ENCODE results near the gene RYK. TPM values are rescaled to one million over a fixed set of nuclear protein-coding genes. Genes with fewer than 3 reads are reported as not detected.

RYK gene
- total and polyA plus RNA-seq, 2 donors (not counting 3 experiments of a cell fraction or from before 2014, with no cell fraction given) = 23.8 to 48.3 TPM

DNA sequence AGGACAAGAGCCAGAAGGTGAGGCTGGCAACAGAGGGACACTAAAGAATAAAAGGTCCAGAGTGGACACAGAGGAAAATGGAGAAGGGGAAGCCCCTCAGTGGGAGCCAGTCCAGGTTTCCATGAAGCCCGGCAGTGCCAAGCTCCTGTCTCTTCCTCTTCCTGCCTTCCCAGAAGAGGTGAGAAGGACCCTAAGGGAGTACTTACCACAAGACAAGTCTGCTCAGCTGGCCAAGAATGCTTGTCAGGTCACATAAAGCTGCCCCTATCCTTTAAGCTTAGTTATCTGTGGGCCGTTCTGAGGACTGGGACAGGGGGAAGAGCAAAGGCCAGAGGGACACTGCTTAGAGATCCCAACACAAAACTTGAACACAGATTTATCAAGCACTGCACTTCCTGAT is 100.2 kb downstream of the RYK start:
- H3K27me3 ChIP-seq (ENCODE audit: control insufficient read depth in 2 of 2, insufficient read depth in 2 of 2, low read length in 2 of 2) = no peaks in the 10 kb centered on the region
- no peak overlapping the region for H3K4me3 ChIP-seq (replicated peaks in 1 of 3; ENCODE audit: insufficient read depth in 1 of 3, low read depth in 1 of 3, low read length in 3 of 3)
- intact Hi-C loops (cut with micrococcal nuclease) (no loop called here), dilution Hi-C loops (cut with MboI; ENCODE audit: extremely low pct_ligation_motif_present, low sequenced_read_pairs) (no loop called here)
- H3K9ac ChIP-seq (replicated peaks; ENCODE audit: extremely low read depth, insufficient read depth, low read length) = no peak overlapping the region
- H4K20me1 ChIP-seq (replicated peaks; ENCODE audit: control insufficient read depth, extremely low read depth, insufficient read depth, low read length) = no peaks in the 10 kb centered on the region
- TF ChIP-seq POLR2A (IDR thresholded peaks at IDR 0.05; ENCODE audit: low read depth, low read length) = no peak
- no peak for TF ChIP-seq FOS (IDR thresholded peaks at IDR 0.05; ENCODE audit: borderline replicate concordance, insufficient read depth, low read length)
- TF ChIP-seq POLR2AphosphoS5 (IDR thresholded peaks at IDR 0.05; ENCODE audit: insufficient read depth, low read depth, low read length) = no peak
- TF ChIP-seq GATA2 (IDR thresholded peaks at IDR 0.05; ENCODE audit: insufficient read depth, insufficient read length, low read depth, low read length) = no peak
- TF ChIP-seq MAX (IDR thresholded peaks at IDR 0.05; ENCODE audit: insufficient read depth, insufficient read length) = no peak
- no peaks in the 10 kb centered on the region for H3K79me2 ChIP-seq (ENCODE audit: control insufficient read depth, insufficient read depth, low read length)
- no TSS peak for BruUV-seq (replicated peaks)
- no peak overlapping the region for H2AFZ ChIP-seq (ENCODE audit: low read depth, low read length)
- no peak overlapping the region for H3K4me2 ChIP-seq (ENCODE audit: insufficient read depth, low read length)
- ChIA-PET POLR2A (no interaction called here), CTCF (interaction anchor here (1.1 kb wide), 1 partner anchor 63 kb away, joined by 3 read pairs; no protein-coding TSS in a partner anchor)
- no peaks in the 10 kb centered on the region for H3K9me3 ChIP-seq (replicated peaks; ENCODE audit: control insufficient read depth, insufficient read depth, low read length)
- H3K4me1 ChIP-seq (ENCODE audit: control insufficient read depth, extremely low read depth, insufficient read depth, low read length) = no peaks in the 10 kb centered on the region
- H3K36me3 ChIP-seq (ENCODE audit: control insufficient read depth in 2 of 2, extremely low read depth in 1 of 2, insufficient read depth in 2 of 2, low read length in 2 of 2) = no peaks in the 10 kb centered on the region
- FAIRE-seq (no peak), DNase-seq (ENCODE audit: low read depth, low spot score) (no peak)
- H3K27ac ChIP-seq (ENCODE audit: insufficient read depth, low read depth, low read length) = no peak overlapping the region
- no peaks in the 10 kb centered on the region for H3K9me1 ChIP-seq (replicated peaks; ENCODE audit: control insufficient read depth, extremely low read depth, insufficient read depth, low read length)

DNA sequence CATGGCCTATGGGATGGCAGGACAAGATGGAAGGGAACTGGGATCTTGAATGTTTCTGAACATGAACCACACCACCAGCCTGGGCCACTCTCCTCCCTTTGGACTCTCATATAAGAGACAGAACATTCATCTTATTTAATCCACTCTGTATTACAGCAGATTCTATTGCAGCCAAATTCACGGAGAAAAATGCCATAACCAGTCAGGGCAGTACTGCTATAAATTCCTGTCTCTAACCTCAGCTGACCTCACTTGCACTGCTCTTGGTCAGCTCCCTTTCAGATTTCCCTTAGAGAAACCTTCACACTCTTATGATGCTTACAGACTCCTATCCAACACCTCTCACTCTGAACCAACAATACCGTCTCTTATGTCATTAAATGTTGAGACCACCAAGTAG is 101.4 kb downstream of the RYK start:
- no peak for DNase-seq (ENCODE audit: low read depth, low spot score)
- Histone ChIP-seq H2AFZ (ENCODE audit: low read depth, low read length) (no peak overlapping the region), H3K36me3 (ENCODE audit: control insufficient read depth in 2 of 2, extremely low read depth in 1 of 2, insufficient read depth in 2 of 2, low read length in 2 of 2) (no peaks in the 10 kb centered on the region), H4K20me1 (replicated peaks; ENCODE audit: control insufficient read depth, extremely low read depth, insufficient read depth, low read length) (no peaks in the 10 kb centered on the region), H3K79me2 (ENCODE audit: control insufficient read depth, insufficient read depth, low read length) (no peaks in the 10 kb centered on the region), H3K4me2 (ENCODE audit: insufficient read depth, low read length) (no peak overlapping the region), H3K27me3 (ENCODE audit: control insufficient read depth in 2 of 2, insufficient read depth in 2 of 2, low read length in 2 of 2) (no peaks in the 10 kb centered on the region), H3K9me1 (replicated peaks; ENCODE audit: control insufficient read depth, extremely low read depth, insufficient read depth, low read length) (no peaks in the 10 kb centered on the region), H3K9me3 (replicated peaks; ENCODE audit: control insufficient read depth, insufficient read depth, low read length) (no peaks in the 10 kb centered on the region), H3K9ac (replicated peaks; ENCODE audit: extremely low read depth, insufficient read depth, low read length) (no peak overlapping the region), H3K4me1 (ENCODE audit: control insufficient read depth, extremely low read depth, insufficient read depth, low read length) (peaks cover 6% of the 10 kb centered on the region), H3K27ac (ENCODE audit: insufficient read depth, low read depth, low read length) (no peak overlapping the region), H3K4me3 (replicated peaks in 1 of 3; ENCODE audit: insufficient read depth in 1 of 3, low read depth in 1 of 3, low read length in 3 of 3) (no peak overlapping the region)
- BruUV-seq (replicated peaks) = no TSS peak
- no peak for FAIRE-seq
- intact Hi-C loops (cut with micrococcal nuclease) = no loop called here
- ChIA-PET CTCF (interaction anchor here (0.9 kb wide), 1 partner anchor 62 kb away, joined by 4 read pairs; no protein-coding TSS in a partner anchor), POLR2A (no interaction called here)
- TF ChIP-seq JUN (IDR thresholded peaks at IDR 0.05; ENCODE audit: borderline replicate concordance, insufficient read depth, insufficient read length, low read depth) (no peak), CTCF (IDR thresholded peaks at IDR 0.05; ENCODE audit: extremely low read depth in 1 of 2, insufficient read depth in 1 of 2, low read depth in 1 of 2, low read length in 2 of 2) (no peak), FOS (IDR thresholded peaks at IDR 0.05; ENCODE audit: borderline replicate concordance, insufficient read depth, low read length) (no peak), POLR2AphosphoS5 (IDR thresholded peaks at IDR 0.05; ENCODE audit: insufficient read depth, low read depth, low read length) (no peak), GATA2 (IDR thresholded peaks at IDR 0.05; ENCODE audit: insufficient read depth, insufficient read length, low read depth, low read length) (no peak), EZH2 (IDR thresholded peaks at IDR 0.05; ENCODE audit: borderline replicate concordance, low read depth, low read length, severe bottlenecking) (no peak), MAX (IDR thresholded peaks at IDR 0.05; ENCODE audit: insufficient read depth, insufficient read length) (no peak), POLR2A (IDR thresholded peaks at IDR 0.05; ENCODE audit: low read depth, low read length) (no peak), MYC (IDR thresholded peaks at IDR 0.05; ENCODE audit: low read depth, low read length) (no peak)
- dilution Hi-C loops (cut with MboI; ENCODE audit: extremely low pct_ligation_motif_present, low sequenced_read_pairs) = no loop called here

Data from endothelial cell of umbilical vein (primary cell).